Urothelium cell line (cell line): ENCODE results near the gene DNMBP.
"Not testable (repeated sequence)": the region's sequence is repeated elsewhere in the genome, so short reads cannot be mapped to it uniquely, and the experiment has no call there.

Experiments
- DNase-seq: peaks from one replicate; pipeline ENCODE4 v3.0.0; 2011; ENCODE audit warnings: low spot score, mixed read lengths
- FAIRE-seq: peaks from 2 replicates; lab custom pipeline; 2011; peaks lifted over from hg19 to GRCh38; lab: Jason Lieb, UNC

DNMBP gene

DNA sequence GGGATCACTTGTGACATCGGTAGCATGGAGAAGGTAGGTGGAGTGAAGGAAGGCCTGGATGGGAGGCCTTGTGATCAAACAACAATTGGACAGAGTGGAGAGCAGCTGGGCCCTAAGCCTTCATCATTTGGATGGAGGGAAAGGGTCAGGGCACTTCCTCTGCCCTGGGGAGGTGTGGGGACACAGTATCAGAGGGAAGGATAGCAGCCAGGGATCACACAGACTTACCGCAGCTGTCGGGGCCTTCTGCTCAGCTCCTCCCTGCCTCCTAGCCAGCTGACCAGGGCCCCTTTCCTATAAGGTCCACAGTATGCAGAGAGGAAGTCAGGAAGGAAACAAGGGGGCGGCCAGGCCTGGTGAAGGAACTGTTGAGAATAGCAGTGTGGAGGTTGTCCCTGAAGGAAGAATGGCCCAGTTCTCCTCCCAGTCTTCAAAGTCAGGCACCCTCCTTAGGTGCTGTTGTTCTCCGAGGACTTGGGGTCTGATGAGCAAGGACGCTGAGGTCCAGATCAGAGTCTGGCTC lies 165.3 kb downstream of the DNMBP start:
- DNase-seq = no peak
- FAIRE-seq = no peak

GRCh38 chr10:99843310-99843709 lies 166.4 kb downstream of the DNMBP start:
- no peak for FAIRE-seq
- DNase-seq = no peak

DNA sequence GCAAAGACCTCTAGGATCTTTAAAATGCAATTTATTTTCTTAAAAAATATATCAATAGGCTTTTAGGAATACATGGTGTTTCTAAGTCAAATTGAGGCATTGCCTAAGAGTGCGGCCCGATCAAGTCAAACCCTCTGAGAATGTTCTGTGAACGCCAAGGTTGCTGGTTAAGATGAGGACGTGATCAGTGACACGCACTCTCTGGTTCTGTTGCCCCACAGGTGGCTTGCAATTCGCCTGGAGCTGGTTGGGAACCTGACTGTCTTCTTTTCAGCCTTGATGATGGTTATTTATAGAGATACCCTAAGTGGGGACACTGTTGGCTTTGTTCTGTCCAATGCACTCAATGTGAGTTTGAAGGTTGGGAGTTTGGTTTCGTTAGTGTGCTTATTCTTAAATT lies 168.0 kb downstream of the DNMBP start:
- FAIRE-seq (no peak), DNase-seq (no peak)

DNA sequence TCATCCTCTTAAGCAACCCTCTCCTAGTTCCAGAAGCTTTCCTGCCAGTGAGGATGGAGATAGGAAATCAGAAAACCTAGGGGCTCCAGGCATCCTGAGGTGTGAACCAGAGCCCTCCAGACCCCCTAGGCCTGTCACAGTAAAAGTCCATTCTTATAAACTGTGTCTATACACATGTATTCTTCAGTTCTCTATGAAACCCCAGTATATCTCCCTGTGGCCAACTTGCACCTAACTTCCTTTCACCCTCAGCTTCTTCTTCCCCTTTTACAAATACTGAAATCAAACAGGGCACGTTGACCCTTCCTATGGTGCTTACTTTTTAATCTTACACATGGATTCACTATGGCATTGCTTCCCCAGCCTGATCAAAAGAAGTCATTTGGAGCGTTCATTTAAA lies 168.9 kb downstream of the DNMBP start:
- FAIRE-seq, DNase-seq: not testable (repeated sequence)

GRCh38 chr10:99836711-99837110 lies 173.0 kb downstream of the DNMBP start:
- no peak for DNase-seq
- no peak for FAIRE-seq

DNA sequence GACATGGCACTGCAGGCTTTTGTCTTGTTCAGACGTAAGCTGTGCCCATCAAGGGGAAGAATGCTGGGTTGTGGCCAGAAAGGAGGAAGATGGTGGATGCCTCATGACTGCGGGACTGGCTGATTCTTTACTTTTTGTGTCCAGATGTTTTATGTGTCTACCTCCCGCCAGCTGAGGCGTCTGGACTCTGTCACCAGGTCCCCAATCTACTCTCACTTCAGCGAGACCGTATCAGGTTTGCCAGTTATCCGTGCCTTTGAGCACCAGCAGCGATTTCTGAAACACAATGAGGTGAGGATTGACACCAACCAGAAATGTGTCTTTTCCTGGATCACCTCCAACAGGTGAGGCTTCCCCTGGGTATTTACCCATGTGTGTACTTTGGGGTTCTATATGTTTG lies 173.8 kb downstream of the DNMBP start:
- FAIRE-seq (no peak), DNase-seq (no peak)

GRCh38 chr10:99834410-99834809 lies 175.3 kb downstream of the DNMBP start:
- DNase-seq = peak; percentile 33

DNA sequence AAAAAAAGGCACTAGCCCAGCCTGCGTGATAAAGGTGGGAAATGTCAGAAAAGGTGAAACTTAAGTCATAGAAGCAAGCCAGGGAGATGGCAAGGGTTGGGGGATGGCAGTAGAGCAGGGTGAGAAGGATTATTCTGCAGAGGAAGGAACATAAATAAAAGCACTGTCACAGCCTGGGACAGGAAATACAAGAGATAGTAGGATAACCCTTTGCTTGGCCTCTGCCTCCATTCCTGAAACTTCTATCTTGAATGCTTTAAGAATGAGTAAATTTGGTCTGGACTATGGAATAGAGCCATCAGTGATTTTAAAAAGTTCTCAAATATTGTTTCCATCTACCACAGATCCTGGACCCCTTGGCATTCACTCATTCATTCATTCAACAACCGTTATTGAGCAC lies 177.3 kb downstream of the DNMBP start:
- FAIRE-seq (no peak), DNase-seq (no peak)

More at GRCh38 chr10:99834410-99834809, 175.3 kb downstream of the DNMBP start:
- FAIRE-seq = no peak

DNA sequence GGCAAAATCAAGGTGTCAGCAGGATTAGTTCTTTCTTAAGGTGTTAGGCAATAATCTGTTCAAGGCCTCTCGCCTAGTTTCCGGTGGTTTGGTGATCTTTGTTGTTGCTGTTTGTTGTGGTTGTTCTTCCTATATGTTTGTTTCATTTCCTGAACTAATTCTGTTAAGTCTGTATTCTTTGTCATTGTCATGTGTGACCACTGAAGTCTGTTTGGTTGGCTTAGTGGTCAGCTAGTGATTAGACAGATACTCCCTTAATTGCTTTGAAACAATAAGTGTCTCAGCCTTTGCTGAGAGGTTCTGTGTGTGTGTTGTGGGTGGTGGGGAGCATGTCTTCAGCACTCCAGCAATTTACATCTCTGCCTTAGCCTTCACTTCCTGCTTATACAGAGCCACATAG lies 181.3 kb downstream of the DNMBP start:
- no peak for FAIRE-seq
- no peak for DNase-seq

DNA sequence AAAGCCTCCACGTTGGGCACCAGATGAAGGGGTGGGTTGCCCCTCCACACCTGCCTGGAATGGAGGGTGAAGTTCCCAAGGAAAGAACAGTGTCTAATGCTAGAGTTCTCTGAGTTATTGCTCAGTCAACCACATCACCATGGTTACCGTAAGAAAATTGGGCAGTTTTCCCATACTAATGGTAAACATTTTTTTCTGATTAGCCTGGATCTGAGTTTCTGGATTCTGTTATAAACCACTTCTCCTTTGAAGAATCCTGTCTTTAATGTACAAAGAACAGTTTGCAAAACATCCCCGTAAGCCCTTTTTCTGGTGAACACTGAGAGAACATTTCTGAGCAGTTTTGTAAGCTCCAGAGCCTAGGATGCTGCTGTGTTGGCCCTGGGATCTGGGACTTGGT lies 181.8 kb downstream of the DNMBP start:
- DNase-seq (no peak), FAIRE-seq (no peak)
